Ramos (cell line): ENCODE data around the gene EYA3.

ENCODE experiments used
- in situ Hi-C: fragments of 300-500 bp; cut with MboI; formaldehyde crosslinking; loops from one replicate; pipeline ENCODE4 v1.14.3; 2022; ENCODE audit warnings: low sequenced_read_pairs; ENCODE audit not compliant: unreplicated experiment

EYA3 gene

GRCh38 chr1:28074892-28075511 lies 13.4 kb downstream of the EYA3 start:
- in situ Hi-C loops = no loop called here

- in situ Hi-C loops = no loop called here
Observed at GRCh38 chr1:28073867-28074266, 14.5 kb downstream of the EYA3 start.

- in situ Hi-C loops = no loop called here
Observed at GRCh38 chr1:28071813-28072212, 16.6 kb downstream of the EYA3 start.

GRCh38 chr1:28070725-28071593 lies 17.5 kb downstream of the EYA3 start:
- in situ Hi-C loops = no loop called here

- in situ Hi-C loops = no loop called here
Observed at GRCh38 chr1:28067523-28068090, 20.8 kb downstream of the EYA3 start.

- in situ Hi-C loops = no loop called here
Observed at GRCh38 chr1:28066393-28067154, 21.8 kb downstream of the EYA3 start.

- in situ Hi-C loops = no loop called here
Observed at GRCh38 chr1:28064064-28064463, 24.3 kb downstream of the EYA3 start.

- in situ Hi-C loops = no loop called here
Observed at GRCh38 chr1:28062806-28063205, 25.6 kb downstream of the EYA3 start.

GRCh38 chr1:28058971-28059878 lies 29.2 kb downstream of the EYA3 start:
- in situ Hi-C loops = no loop called here

- in situ Hi-C loops = no loop called here
Observed at GRCh38 chr1:28058168-28058567, 30.2 kb downstream of the EYA3 start.

- in situ Hi-C loops = no loop called here
Observed at GRCh38 chr1:28056129-28056925, 32.1 kb downstream of the EYA3 start.

GRCh38 chr1:28050776-28051175 lies 37.6 kb downstream of the EYA3 start:
- in situ Hi-C loops = no loop called here

- in situ Hi-C loops = no loop called here
Observed at GRCh38 chr1:28046716-28047115, 41.7 kb downstream of the EYA3 start.

- in situ Hi-C loops = no loop called here
Observed at GRCh38 chr1:28045777-28046176, 42.6 kb downstream of the EYA3 start.

GRCh38 chr1:28044399-28044798 lies 44.0 kb downstream of the EYA3 start:
- in situ Hi-C loops = no loop called here

GRCh38 chr1:28039341-28039740 lies 49.1 kb downstream of the EYA3 start:
- in situ Hi-C loops = no loop called here

- in situ Hi-C loops = no loop called here
Observed at GRCh38 chr1:28037946-28038345, 50.5 kb downstream of the EYA3 start.

- in situ Hi-C loops = no loop called here
Observed at GRCh38 chr1:28037206-28037605, 51.2 kb downstream of the EYA3 start.

- in situ Hi-C loops = no loop called here
Observed at GRCh38 chr1:28036431-28036830, 52.0 kb downstream of the EYA3 start.
